Testis (tissue), 3 donors: ENCODE data around the gene CDYL. TPM values are rescaled to one million over a fixed set of nuclear protein-coding genes. Genes with fewer than 3 reads are reported as not detected.

Experiments used
- DNase-seq: peaks from one replicate; pipeline ENCODE4 v3.0.0-alpha.2; 2019
- H3K27ac ChIP-seq, 2 donors: fragments of 200-600 bp; sonication (generic); one replicate each; pipeline ENCODE4 v1.5.1; 2019
- H3K27me3 ChIP-seq: fragments of 200-600 bp; sonication (generic); one replicate; pipeline ENCODE4 v1.5.1; 2019
- H3K36me3 ChIP-seq: fragments of 200-600 bp; sonication (generic); one replicate; pipeline ENCODE4 v1.5.1; 2017; ENCODE audit warnings: low read depth; ENCODE audit errors: missing control alignments
- H3K4me1 ChIP-seq: fragments of 200-600 bp; sonication (generic); one replicate; pipeline ENCODE4 v1.5.1; 2019
- H3K4me3 ChIP-seq, 2 donors: fragments of 200-600 bp; sonication (generic); one replicate each; pipeline ENCODE4 v1.5.1; 2017 to 2019
- H3K9me3 ChIP-seq: fragments of 200-600 bp; sonication (generic); one replicate; pipeline ENCODE4 v1.5.1; 2017
- POLR2A ChIP-seq: fragments of 450-650 bp; IDR thresholded peaks from one replicate; pipeline ENCODE4 v1.6.1; 2017; ENCODE audit warnings: antibody characterized with exemption, mild to moderate bottlenecking, moderate library complexity
- WGBS, 2 donors: methylation state at CpG; one replicate each; pipeline ENCODE4 v1.1.5; 2018; 5-methylcytosine and 5-hydroxymethylcytosine counted together
- intact Hi-C: fragments of 100-400 bp; cut with DNase I; formaldehyde crosslinking; loops from one replicate; pipeline ENCODE4 v1.15.1; 2023; ENCODE audit warnings: low total_unique reads
- polyA plus RNA-seq: library from polyadenylated mRNA; stranded (reverse); fragments of 350-450 nt; fragmentation: Illumina TruSeq; extraction: RNeasy Lipid Tissue Mini Kit (QIAGEN cat#74804); gene quantifications from one replicate; pipeline ENCODE4 v1.2.3, GENCODE V29; 2014; ENCODE audit warnings: low read depth, low replicate concordance; ENCODE audit not compliant: insufficient read depth
- total RNA-seq, 2 donors: library from RNA; depleted of rRNA; stranded (reverse); fragments of >200 nt; gene quantifications; one replicate each; pipeline ENCODE4 v1.2.3, GENCODE V29; 2016
- TF ChIP-seq, protein P1 (sequence below), 3 experiments: fragments of 450-650 bp in 2 of 3; fragments of 200-600 bp in 1 of 3; sonication (generic) in 1 of 3; IDR thresholded peaks; one replicate each; pipeline ENCODE4 v1.5.1; 2016 to 2019; ENCODE audit warnings: antibody characterized with exemption in 3 of 3, mild to moderate bottlenecking in 2 of 3, moderate library complexity in 1 of 3

The CDYL gene
- total and polyA plus RNA-seq, 3 donors from 2014 or later = 26.8 to 72.8 (median 46.3) TPM

GRCh38 chr6:4943716-4944115, 167.5 kb downstream of the CDYL start:
- DNase-seq = no peak
- intact Hi-C loops = no loop called here
- Histone ChIP-seq H3K36me3 (no peaks in the 10 kb centered on the region), H3K4me3 (no peak overlapping the region), H3K9me3 (no peaks in the 10 kb centered on the region), H3K4me1 (peaks cover 4% of the 10 kb centered on the region), H3K27me3 (no peaks in the 10 kb centered on the region), H3K27ac (no peak overlapping the region)
- TF ChIP-seq, protein P1, sequence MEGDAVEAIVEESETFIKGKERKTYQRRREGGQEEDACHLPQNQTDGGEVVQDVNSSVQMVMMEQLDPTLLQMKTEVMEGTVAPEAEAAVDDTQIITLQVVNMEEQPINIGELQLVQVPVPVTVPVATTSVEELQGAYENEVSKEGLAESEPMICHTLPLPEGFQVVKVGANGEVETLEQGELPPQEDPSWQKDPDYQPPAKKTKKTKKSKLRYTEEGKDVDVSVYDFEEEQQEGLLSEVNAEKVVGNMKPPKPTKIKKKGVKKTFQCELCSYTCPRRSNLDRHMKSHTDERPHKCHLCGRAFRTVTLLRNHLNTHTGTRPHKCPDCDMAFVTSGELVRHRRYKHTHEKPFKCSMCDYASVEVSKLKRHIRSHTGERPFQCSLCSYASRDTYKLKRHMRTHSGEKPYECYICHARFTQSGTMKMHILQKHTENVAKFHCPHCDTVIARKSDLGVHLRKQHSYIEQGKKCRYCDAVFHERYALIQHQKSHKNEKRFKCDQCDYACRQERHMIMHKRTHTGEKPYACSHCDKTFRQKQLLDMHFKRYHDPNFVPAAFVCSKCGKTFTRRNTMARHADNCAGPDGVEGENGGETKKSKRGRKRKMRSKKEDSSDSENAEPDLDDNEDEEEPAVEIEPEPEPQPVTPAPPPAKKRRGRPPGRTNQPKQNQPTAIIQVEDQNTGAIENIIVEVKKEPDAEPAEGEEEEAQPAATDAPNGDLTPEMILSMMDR (IDR thresholded peaks at IDR 0.05) = no peak
- TF ChIP-seq POLR2A = no peak
- 73 to 76% methylated on average over 2 of the region's 2 CpGs for WGBS, 2 donors

DNA sequence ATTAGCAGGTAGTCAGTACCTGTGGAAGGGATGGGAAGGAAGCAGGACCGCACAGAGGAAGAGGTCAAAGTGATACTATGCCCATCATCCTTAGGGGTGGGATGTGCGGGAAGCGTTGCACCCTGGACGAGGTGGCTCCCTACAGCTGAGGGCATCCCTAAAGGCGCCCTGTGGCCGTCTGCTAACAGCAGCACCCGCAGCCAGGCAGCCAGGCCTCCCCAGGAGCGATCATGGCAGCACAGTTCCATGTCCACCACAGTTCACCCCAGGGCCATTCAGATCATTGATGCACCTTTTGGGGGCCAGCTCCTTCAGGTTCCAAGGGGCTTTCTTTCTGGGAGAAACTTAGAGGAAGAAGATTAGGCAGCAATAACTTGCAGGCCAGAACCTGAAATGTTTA, 168.1 kb downstream of the CDYL start:
- 92% methylated on average over 7 to 8 of the region's 8 CpGs for WGBS, 2 donors
- TF ChIP-seq, protein P1 (IDR thresholded peaks at IDR 0.05) = no peak
- no peak for TF ChIP-seq POLR2A
- no peaks in the 10 kb centered on the region for H3K27me3 ChIP-seq
- DNase-seq = no peak
- intact Hi-C loops = no loop called here
- no peaks in the 10 kb centered on the region for H3K9me3 ChIP-seq
- H3K27ac ChIP-seq = no peak overlapping the region
- no peaks in the 10 kb centered on the region for H3K36me3 ChIP-seq
- peaks cover 4% of the 10 kb centered on the region for H3K4me1 ChIP-seq
- no peak overlapping the region for H3K4me3 ChIP-seq

DNA sequence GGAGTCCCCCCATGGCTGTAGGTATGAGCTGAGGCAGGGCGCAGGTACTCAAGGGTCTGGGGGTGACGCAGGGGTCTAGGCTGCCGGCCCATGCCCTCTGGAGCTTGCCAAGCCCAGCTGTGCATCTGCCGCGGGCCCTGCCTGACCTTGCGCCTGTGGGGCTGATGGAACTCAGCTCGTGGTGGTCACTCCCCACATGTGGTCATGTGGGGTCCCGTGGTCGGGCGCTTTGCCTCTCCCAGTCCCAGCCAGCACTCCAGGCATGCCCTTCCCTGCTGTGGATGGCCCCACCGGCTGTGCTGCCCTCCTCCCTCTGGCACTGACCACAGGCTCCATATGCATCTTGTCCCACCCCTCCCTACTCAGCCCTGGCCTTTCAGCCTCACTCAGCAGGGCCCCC, 170.3 kb downstream of the CDYL start:
- WGBS, 2 donors = 91 to 94% methylated on average over 4 to 11 of the region's 11 CpGs
- no peaks in the 10 kb centered on the region for H3K36me3 ChIP-seq
- no peak overlapping the region for H3K27ac ChIP-seq
- H3K27me3 ChIP-seq = no peaks in the 10 kb centered on the region
- no peaks in the 10 kb centered on the region for H3K9me3 ChIP-seq
- intact Hi-C loops = no loop called here
- TF ChIP-seq, protein P1 (IDR thresholded peaks at IDR 0.05) = no peak
- no peak for TF ChIP-seq POLR2A
- no peak for DNase-seq
- H3K4me1 ChIP-seq = peaks cover 4% of the 10 kb centered on the region
- H3K4me3 ChIP-seq = no peak overlapping the region

- no peak for DNase-seq
- Histone ChIP-seq H3K4me1 (no peaks in the 10 kb centered on the region), H3K27ac (no peak overlapping the region), H3K4me3 (no peak overlapping the region), H3K9me3 (no peaks in the 10 kb centered on the region), H3K27me3 (no peaks in the 10 kb centered on the region), H3K36me3 (no peaks in the 10 kb centered on the region)
- intact Hi-C loops = no loop called here
- no peak for TF ChIP-seq POLR2A
- TF ChIP-seq, protein P1 (IDR thresholded peaks at IDR 0.05) = no peak
- WGBS, 2 donors = 82 to 91% methylated on average over 13 of the region's 13 CpGs
Observed at GRCh38 chr6:4947716-4948115, 171.5 kb downstream of the CDYL start.

DNA sequence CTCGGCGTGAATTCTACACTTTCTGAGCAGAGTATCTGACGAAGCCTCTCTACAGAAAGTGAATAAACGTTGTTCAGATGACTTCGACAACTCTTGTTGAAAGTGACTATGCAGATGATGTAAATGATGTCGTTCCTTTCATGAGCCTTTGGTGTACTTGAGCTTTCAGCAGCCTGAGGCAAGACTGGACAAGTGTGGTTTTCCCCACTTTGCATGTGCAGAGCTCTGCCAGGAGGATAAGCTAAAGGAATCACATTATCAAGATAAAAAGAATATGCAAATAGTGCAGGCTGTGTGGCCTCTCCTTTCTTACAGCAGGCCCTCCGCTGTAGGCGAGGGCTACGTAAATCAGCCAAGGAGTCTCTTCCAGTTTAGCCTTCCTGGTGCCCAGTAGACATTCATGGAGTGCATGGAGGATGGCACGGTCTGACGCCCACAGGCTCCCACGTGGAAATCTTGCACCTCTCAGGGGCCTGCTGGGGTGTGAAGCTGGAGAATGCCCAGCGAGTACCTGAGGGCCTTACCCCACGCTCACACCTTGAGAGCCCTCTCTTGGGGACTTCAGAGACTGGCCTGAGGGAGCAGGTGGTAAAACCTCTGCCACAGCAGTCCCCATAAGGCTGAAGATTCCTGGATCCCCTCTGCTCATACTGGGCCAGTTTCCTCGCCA, 172.7 kb downstream of the CDYL start:
- 92 to 93% methylated on average over 15 of the region's 15 CpGs for WGBS, 2 donors
- no peak overlapping the region for H3K27ac ChIP-seq
- H3K9me3 ChIP-seq = no peaks in the 10 kb centered on the region
- no peak for DNase-seq
- H3K4me1 ChIP-seq = no peaks in the 10 kb centered on the region
- H3K4me3 ChIP-seq = no peak overlapping the region
- H3K36me3 ChIP-seq = no peaks in the 10 kb centered on the region
- TF ChIP-seq, protein P1 (IDR thresholded peaks at IDR 0.05) = no peak
- no peak for TF ChIP-seq POLR2A
- intact Hi-C loops = no loop called here
- H3K27me3 ChIP-seq = no peaks in the 10 kb centered on the region
